Panc1 (cell line): ENCODE results near the gene VAV3.

Experiments used
- CTCF ChIP-seq: fragments of 450-650 bp; IDR thresholded peaks from 2 replicates; pipeline ENCODE4 v1.5.1; 2017; ENCODE audit warnings: mild to moderate bottlenecking
- POLR2AphosphoS5 ChIP-seq: IDR thresholded peaks from 2 replicates; pipeline ENCODE4 v1.6.1; 2012; ENCODE audit warnings: mild to moderate bottlenecking, low read depth, low read length, moderate library complexity
- REST ChIP-seq, 2 experiments: IDR thresholded peaks; 2 replicates each; pipeline ENCODE4 v1.6.1; 2011 to 2012; ENCODE audit warnings: low read depth in 2 of 2, control low read depth in 1 of 2, low read length in 1 of 2, mild to moderate bottlenecking in 1 of 2, moderate library complexity in 1 of 2; ENCODE audit not compliant: insufficient read depth in 1 of 2
- SIN3A ChIP-seq: IDR thresholded peaks from 2 replicates; pipeline ENCODE4 v1.6.1; 2012; ENCODE audit warnings: low read depth, mild to moderate bottlenecking, low read length, moderate library complexity, borderline replicate concordance; ENCODE audit not compliant: insufficient read depth
- TCF7L2 ChIP-seq: IDR thresholded peaks from 2 replicates; pipeline ENCODE4 v1.6.1; 2011; ENCODE audit warnings: mild to moderate bottlenecking, low read depth, low read length, inconsistent platforms

- TF ChIP-seq POLR2AphosphoS5 (no peak), CTCF (no peak), REST (IDR thresholded peaks at IDR 0.05; ENCODE audit: insufficient read depth in 1 of 2, low read depth in 2 of 2, low read length in 1 of 2) (no peak), SIN3A (no peak), TCF7L2 (no peak)
These were observed 365.8 kb downstream of the VAV3 start for GRCh38 chr1:107599220-107599619.
